B cell (primary cell): ENCODE measurements around the gene GPR83. TPM values are rescaled to one million over a fixed set of nuclear protein-coding genes. Genes with fewer than 3 reads are reported as not detected.

ENCODE experiments used
- ATAC-seq: fragments of 200-7000 bp; cut with Tn5 transposase; one replicate; pipeline ENCODE4 v1.10.0; 2021; ENCODE audit warnings: low read depth, mild to moderate bottlenecking, moderate number of reproducible peaks, moderate library complexity
- CTCF ChIA-PET: fragments of 350-600 bp; sonication (Branson Sonifier 250); formaldehyde crosslinking; loops from one replicate; lab custom pipeline; 2021; ENCODE audit warnings: antibody characterized with exemption, inconsistent platforms; lab: Charles Lee
- POLR2A ChIA-PET: fragments of 350-600 bp; sonication (Branson Sonifier 250); formaldehyde crosslinking; loops from one replicate; lab custom pipeline; 2021; ENCODE audit warnings: antibody characterized with exemption; lab: Charles Lee
- DNase-seq: peaks from one replicate; pipeline ENCODE4 v3.0.0; 2013
- H2AFZ ChIP-seq: 2 replicates; pipeline ENCODE4 v1.6.1; 2012; ENCODE audit warnings: mild to moderate bottlenecking, low read depth, low read length; ENCODE audit not compliant: insufficient read depth, poor library complexity, severe bottlenecking
- H3K27ac ChIP-seq, 2 donors: 1 replicate in 1 of 2; 2 replicates in 1 of 2; pipeline ENCODE4 v1.5.1; 2012 to 2013; ENCODE audit warnings: low read length in 2 of 2, mild to moderate bottlenecking in 2 of 2, moderate library complexity in 1 of 2
- H3K27me3 ChIP-seq, 4 experiments: fragments of 200-600 bp in 1 of 4; sonication (generic) in 1 of 4; replicated peaks in 1 of 4; 1 replicate in 2 of 4; 2 replicates in 2 of 4; pipeline versions ENCODE4 v1.6.1 to v1.7.0; 2013 to 2016; ENCODE audit warnings: low read length in 3 of 4, mild to moderate bottlenecking in 2 of 4, mixed read lengths in 1 of 4, moderate library complexity in 1 of 4; ENCODE audit not compliant: insufficient read depth in 4 of 4, control insufficient read depth in 3 of 4; ENCODE audit errors: control extremely low read depth in 1 of 4
- H3K36me3 ChIP-seq, 2 experiments: replicated peaks in 1 of 2; 1 replicate in 1 of 2; 2 replicates in 1 of 2; pipeline versions ENCODE4 v1.6.1 to v1.7.1; 2013; ENCODE audit warnings: low read length in 1 of 2; ENCODE audit not compliant: insufficient read depth in 2 of 2, control insufficient read depth in 1 of 2; ENCODE audit errors: control extremely low read depth in 1 of 2, extremely low read depth in 1 of 2
- H3K4me1 ChIP-seq, 2 donors: fragments of 200-600 bp in 1 of 2; sonication (generic) in 1 of 2; 1 replicate in 1 of 2; 2 replicates in 1 of 2; pipeline versions ENCODE4 v1.5.1 to v1.6.1; 2013 to 2017; ENCODE audit warnings: low read length in 2 of 2; ENCODE audit not compliant: control insufficient read depth in 2 of 2, insufficient read depth in 2 of 2
- H3K4me2 ChIP-seq: replicated peaks from 2 replicates; pipeline ENCODE3; 2012; ENCODE audit warnings: mild to moderate bottlenecking, low read depth, low read length; ENCODE audit not compliant: poor library complexity, severe bottlenecking
- H3K4me3 ChIP-seq, 5 experiments: fragments of 200-600 bp in 1 of 5; sonication (generic) in 1 of 5; 1 replicate in 3 of 5; 2 replicates in 2 of 5; pipeline versions ENCODE4 v1.5.1 to v1.7.0; 2011 to 2016; ENCODE audit warnings: low read length in 4 of 5, mild to moderate bottlenecking in 4 of 5, low read depth in 2 of 5, control low read depth in 1 of 5, moderate library complexity in 1 of 5; ENCODE audit not compliant: insufficient read depth in 1 of 5; ENCODE audit errors: control extremely low read depth in 1 of 5, extremely low read depth in 1 of 5
- H3K79me2 ChIP-seq: fragments of 200-600 bp; sonication (generic); one replicate; pipeline ENCODE4 v1.6.0; 2016; ENCODE audit warnings: low read length; ENCODE audit not compliant: control insufficient read depth, insufficient read depth
- H3K9ac ChIP-seq: fragments of 200-600 bp; sonication (generic); 2 replicates; pipeline ENCODE4 v1.6.1; 2017; ENCODE audit warnings: mild to moderate bottlenecking, low read length, moderate library complexity
- H3K9me3 ChIP-seq, 3 donors: one replicate each; pipeline versions ENCODE4 v1.6.1 to v1.7.1; 2013; ENCODE audit warnings: low read length in 2 of 3; ENCODE audit not compliant: control insufficient read depth in 2 of 3, insufficient read depth in 1 of 3; ENCODE audit errors: control extremely low read depth in 1 of 3
- H4K20me1 ChIP-seq: 2 replicates; pipeline ENCODE4 v1.6.0; 2012; ENCODE audit warnings: mild to moderate bottlenecking, low read length; ENCODE audit not compliant: insufficient read depth, control insufficient read depth, poor library complexity, severe bottlenecking
- H3K27ac Mint-ChIP-seq: one replicate; pipeline ENCODE4 v1.8.0; 2021; ENCODE audit warnings: mixed read lengths
- H3K27me3 Mint-ChIP-seq: one replicate; pipeline ENCODE4 v1.8.0; 2021; ENCODE audit warnings: mixed read lengths
- H3K4me1 Mint-ChIP-seq: one replicate; pipeline ENCODE4 v1.8.0; 2021; ENCODE audit warnings: mixed read lengths
- H3K4me3 Mint-ChIP-seq: one replicate; pipeline ENCODE4 v1.8.0; 2021; ENCODE audit warnings: mixed read lengths
- H3K9me3 Mint-ChIP-seq: one replicate; pipeline ENCODE4 v1.8.0; 2022; ENCODE audit warnings: mixed read lengths; ENCODE audit not compliant: insufficient read depth
- CTCF ChIP-seq: fragments of 200-600 bp; IDR thresholded peaks from one replicate; pipeline ENCODE4 v1.8.0; 2022; ENCODE audit warnings: antibody characterized with exemption, mild to moderate bottlenecking
- EZH2 ChIP-seq: IDR thresholded peaks from 2 replicates; pipeline ENCODE4 v1.6.1; 2012; ENCODE audit warnings: borderline replicate concordance, low read depth, mild to moderate bottlenecking, moderate library complexity, low read length; ENCODE audit not compliant: insufficient read depth, poor library complexity, severe bottlenecking
- WGBS: methylation state at CpG from one replicate; pipeline ENCODE4 v1.1.5; 2013; ENCODE audit warnings: missing lambda C conversion rate; ENCODE audit not compliant: insufficient coverage; 5-methylcytosine and 5-hydroxymethylcytosine counted together
- intact Hi-C: fragments of 100-400 bp; cut with micrococcal nuclease; formaldehyde crosslinking; loops from one replicate; pipeline ENCODE4 v1.10.0; 2022
- polyA plus RNA-seq: library from polyadenylated mRNA; depleted of rRNA; stranded (reverse); fragments of >200 nt; gene quantifications from 2 replicates; pipeline ENCODE4 v1.2.3, GENCODE V29; 2012
- total RNA-seq, 2 donors: library from RNA; stranded (reverse); fragments of 120-200 nt in 1 of 2; gene quantifications; 1 replicate in 1 of 2; 2 replicates in 1 of 2; pipeline versions ENCODE4 v1.2.3 to v1.2.4, GENCODE V29; 2013 to 2022

GPR83 gene
- total and polyA plus RNA-seq, 2 donors (not counting 1 experiment from before 2014, with no cell fraction given) = 0.28 to 0.37 TPM

GRCh38 chr11:94449437-94449836, 48.2 kb upstream of the GPR83 start:
- H3K4me3 Mint-ChIP-seq = no peak overlapping the region
- no peak overlapping the region for H3K4me2 ChIP-seq
- peaks cover 2% of the 10 kb centered on the region for H3K9me3 Mint-ChIP-seq
- WGBS = 100% methylated on average over 2 of the region's 2 CpGs
- no peaks in the 10 kb centered on the region for H3K27me3 Mint-ChIP-seq
- DNase-seq (no peak), ATAC-seq (no peak)
- no peaks in the 10 kb centered on the region for H3K27me3 ChIP-seq
- no peak overlapping the region for H3K27ac ChIP-seq
- H3K4me1 ChIP-seq = no peaks in the 10 kb centered on the region
- intact Hi-C loops = no loop called here
- no peaks in the 10 kb centered on the region for H3K4me1 Mint-ChIP-seq
- H3K4me3 ChIP-seq = no peak overlapping the region
- H3K27ac Mint-ChIP-seq = no peak overlapping the region
- no peaks in the 10 kb centered on the region for H3K79me2 ChIP-seq
- ChIA-PET POLR2A (no interaction called here), CTCF (no interaction called here)
- peaks cover 10 to 19% of the 10 kb centered on the region in 2 experiments for H3K36me3 ChIP-seq
- H4K20me1 ChIP-seq = no peaks in the 10 kb centered on the region
- H3K9me3 ChIP-seq = no peaks in the 10 kb centered on the region
- H2AFZ ChIP-seq = no peak overlapping the region
- no peak overlapping the region for H3K9ac ChIP-seq
- no peak for TF ChIP-seq CTCF

DNA sequence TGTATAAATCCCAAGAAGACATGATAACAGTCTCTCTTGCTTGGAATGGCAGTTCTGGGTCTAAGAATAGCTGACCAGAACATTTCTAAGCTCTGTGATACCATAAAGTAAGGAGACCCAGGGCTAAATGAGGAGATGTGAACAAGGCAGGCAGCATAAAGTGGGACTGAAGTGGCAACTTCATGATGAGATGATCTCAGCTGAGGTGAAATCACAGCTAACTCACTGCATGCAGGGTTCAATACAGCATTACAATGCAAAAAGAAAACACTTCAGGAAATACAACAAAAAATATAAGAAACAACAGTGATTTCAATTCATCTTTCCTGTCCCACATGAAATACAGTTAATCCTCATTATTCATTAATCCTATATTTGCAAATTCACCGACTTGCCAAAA, 47.8 kb upstream of the GPR83 start:
- ChIA-PET CTCF (no interaction called here), POLR2A (no interaction called here)
- no peaks in the 10 kb centered on the region for H3K4me1 ChIP-seq
- no CpG with 5 or more reads among the region's 1 CpG for WGBS
- no peaks in the 10 kb centered on the region for H4K20me1 ChIP-seq
- no peak overlapping the region for H3K4me3 ChIP-seq
- H3K27me3 ChIP-seq = no peaks in the 10 kb centered on the region
- peaks cover 2% of the 10 kb centered on the region for H3K9me3 Mint-ChIP-seq
- H3K9me3 ChIP-seq = no peaks in the 10 kb centered on the region
- no peak overlapping the region for H3K4me3 Mint-ChIP-seq
- H3K79me2 ChIP-seq = no peaks in the 10 kb centered on the region
- H2AFZ ChIP-seq = no peak overlapping the region
- H3K27ac ChIP-seq = no peak overlapping the region
- H3K4me1 Mint-ChIP-seq = no peaks in the 10 kb centered on the region
- ATAC-seq = no peak
- H3K9ac ChIP-seq = no peak overlapping the region
- H3K36me3 ChIP-seq = peaks cover 10 to 19% of the 10 kb centered on the region in 2 experiments
- H3K27ac Mint-ChIP-seq = no peak overlapping the region
- no peaks in the 10 kb centered on the region for H3K27me3 Mint-ChIP-seq
- no peak for DNase-seq
- intact Hi-C loops = no loop called here
- TF ChIP-seq EZH2 = no peak
- no peak for TF ChIP-seq CTCF
- no peak overlapping the region for H3K4me2 ChIP-seq
